Occipital lobe (tissue), 2 donors: ENCODE measurements around the gene COG5. TPM values are rescaled to one million over a fixed set of nuclear protein-coding genes. Genes with fewer than 3 reads are reported as not detected.

Experiments used
- DNase-seq: peaks from one replicate; lab custom pipeline; 2025; lab: John Stamatoyannopoulos, UW
- total RNA-seq: library from RNA; depleted of rRNA; stranded (reverse); fragments of >200 nt; gene quantifications from one replicate; pipeline ENCODE4 v1.2.3, GENCODE V29; 2014

Gene COG5
- total RNA-seq, 1 donor from 2014 or later, result 46.2 TPM

- DNase-seq, result no peak
These were observed 377.5 kb downstream of the COG5 start for GRCh38 chr7:107186240-107186639.

- no peak for DNase-seq
These were observed 378.0 kb downstream of the COG5 start for GRCh38 chr7:107185716-107186115.

- DNase-seq, result no peak
These were observed 382.5 kb downstream of the COG5 start for GRCh38 chr7:107181172-107181571.

GRCh38 chr7:107180378-107180777 lies 383.3 kb downstream of the COG5 start:
- no peak for DNase-seq

GRCh38 chr7:107179326-107180164 lies 384.2 kb downstream of the COG5 start:
- DNase-seq, result no peak

GRCh38 chr7:107173691-107174406 lies 389.9 kb downstream of the COG5 start:
- no peak for DNase-seq

GRCh38 chr7:107173191-107173590 lies 390.5 kb downstream of the COG5 start:
- DNase-seq, result no peak

GRCh38 chr7:107172276-107173032 lies 391.3 kb downstream of the COG5 start:
- DNase-seq, result no peak

- no peak for DNase-seq
These were observed 392.2 kb downstream of the COG5 start for GRCh38 chr7:107171496-107171895.

- no peak for DNase-seq
These were observed 393.4 kb downstream of the COG5 start for GRCh38 chr7:107170051-107170915.

GRCh38 chr7:107169120-107170050 lies 394.3 kb downstream of the COG5 start:
- peak; percentile 94 for DNase-seq

- DNase-seq, result peak; percentile 100
These were observed 395.2 kb downstream of the COG5 start, which contains the start of gene HBP1 for GRCh38 chr7:107168233-107169119. Gene HBP1, plus strand, starts transcription at chr7:107169003. Its CDS starts 10,891 bp downstream, at chr7:107179894.

- DNase-seq, result no peak
These were observed 396.1 kb downstream of the COG5 start for GRCh38 chr7:107167483-107168232.

- DNase-seq, result no peak
These were observed 396.8 kb downstream of the COG5 start for GRCh38 chr7:107166736-107167426.

- no peak for DNase-seq
These were observed 398.4 kb downstream of the COG5 start for GRCh38 chr7:107165341-107165740.

- no peak for DNase-seq
These were observed 399.6 kb downstream of the COG5 start for GRCh38 chr7:107164092-107164491.

- DNase-seq, result no peak
These were observed 401.2 kb downstream of the COG5 start for GRCh38 chr7:107162475-107162874.
